ENCODE data around the gene AATF. TPM values are rescaled to one million over a fixed set of nuclear protein-coding genes. Genes with fewer than 3 reads are reported as not detected.
A peak's percentile ranks its signal among the peaks of the same experiment; 100 is the strongest.

AATF gene
- total RNA-seq, 1 donor from 2014 or later: 101 TPM

- no peak for DNase-seq (ENCODE audit: low spot score)
- Mint-ChIP-seq H3K27me3 (ENCODE audit: low read depth) (peaks cover 74% of the 10 kb centered on the region), H3K27ac (peak overlapping the region; percentile 62), H3K9me3 (no peaks in the 10 kb centered on the region), H3K4me3 (ENCODE audit: low read depth) (no peak overlapping the region), H3K4me1 (ENCODE audit: low read depth) (peaks cover 16% of the 10 kb centered on the region), H3K36me3 (ENCODE audit: low read depth) (no peaks in the 10 kb centered on the region)
- intact Hi-C loops (cut with micrococcal nuclease): loop anchor here (5.0 kb wide), 1 partner anchor 133 kb away; no protein-coding TSS in a partner anchor
These were observed 8.9 kb upstream of the AATF start for GRCh38 chr17:36939802-36940312.

- Mint-ChIP-seq H3K27ac (no peak overlapping the region), H3K4me1 (ENCODE audit: low read depth) (peaks cover 16% of the 10 kb centered on the region), H3K9me3 (no peaks in the 10 kb centered on the region), H3K27me3 (ENCODE audit: low read depth) (peaks cover 72% of the 10 kb centered on the region), H3K4me3 (ENCODE audit: low read depth) (no peak overlapping the region), H3K36me3 (ENCODE audit: low read depth) (no peaks in the 10 kb centered on the region)
- intact Hi-C loops (cut with micrococcal nuclease): no loop called here
- no peak for DNase-seq (ENCODE audit: low spot score)
These were observed 8.2 kb upstream of the AATF start for GRCh38 chr17:36940313-36941264.

DNA sequence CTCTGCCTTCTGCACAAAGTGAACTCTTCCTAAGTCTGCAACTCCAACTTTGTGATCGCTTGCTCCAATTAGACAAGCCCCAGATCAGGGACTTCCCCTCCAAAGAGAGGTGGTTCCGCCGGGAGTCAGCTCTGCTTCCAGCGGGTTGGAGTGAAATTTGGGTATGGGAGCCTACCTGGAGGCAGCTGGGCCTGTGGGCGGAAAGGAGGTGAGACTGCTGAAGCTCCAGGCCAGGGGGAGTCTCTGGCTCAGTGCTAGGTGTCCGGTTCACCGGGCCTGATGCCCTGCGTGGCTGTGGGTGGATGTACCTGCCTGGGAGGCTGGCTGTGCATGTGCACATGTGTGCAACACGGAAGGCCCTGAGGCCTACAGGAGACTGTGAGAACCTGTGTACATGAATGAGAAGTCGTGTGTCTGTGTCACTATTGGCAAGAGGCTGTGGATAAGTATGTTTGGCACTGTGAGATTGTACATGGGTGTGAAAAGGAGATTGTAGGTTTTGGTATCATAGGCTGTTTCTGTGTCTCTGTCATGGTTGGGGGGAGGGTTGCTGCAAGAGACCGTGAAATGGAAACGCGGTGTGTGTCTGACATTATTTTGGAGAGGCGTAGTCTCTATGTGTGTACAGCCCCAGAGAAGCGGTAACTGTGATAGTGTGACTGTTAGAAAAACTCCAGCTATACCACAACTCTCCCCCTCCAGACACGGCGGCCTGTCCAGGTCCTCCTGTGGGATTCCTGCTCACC lies 7.3 kb upstream of the AATF start:
- H3K4me3 Mint-ChIP-seq (ENCODE audit: low read depth): no peak overlapping the region
- peaks cover 70% of the 10 kb centered on the region for H3K27me3 Mint-ChIP-seq (ENCODE audit: low read depth)
- peaks cover 13% of the 10 kb centered on the region for H3K4me1 Mint-ChIP-seq (ENCODE audit: low read depth)
- H3K27ac Mint-ChIP-seq: no peak overlapping the region
- no peaks in the 10 kb centered on the region for H3K36me3 Mint-ChIP-seq (ENCODE audit: low read depth)
- no peak for DNase-seq (ENCODE audit: low spot score)
- intact Hi-C loops (cut with micrococcal nuclease): no loop called here
- no peaks in the 10 kb centered on the region for H3K9me3 Mint-ChIP-seq

DNA sequence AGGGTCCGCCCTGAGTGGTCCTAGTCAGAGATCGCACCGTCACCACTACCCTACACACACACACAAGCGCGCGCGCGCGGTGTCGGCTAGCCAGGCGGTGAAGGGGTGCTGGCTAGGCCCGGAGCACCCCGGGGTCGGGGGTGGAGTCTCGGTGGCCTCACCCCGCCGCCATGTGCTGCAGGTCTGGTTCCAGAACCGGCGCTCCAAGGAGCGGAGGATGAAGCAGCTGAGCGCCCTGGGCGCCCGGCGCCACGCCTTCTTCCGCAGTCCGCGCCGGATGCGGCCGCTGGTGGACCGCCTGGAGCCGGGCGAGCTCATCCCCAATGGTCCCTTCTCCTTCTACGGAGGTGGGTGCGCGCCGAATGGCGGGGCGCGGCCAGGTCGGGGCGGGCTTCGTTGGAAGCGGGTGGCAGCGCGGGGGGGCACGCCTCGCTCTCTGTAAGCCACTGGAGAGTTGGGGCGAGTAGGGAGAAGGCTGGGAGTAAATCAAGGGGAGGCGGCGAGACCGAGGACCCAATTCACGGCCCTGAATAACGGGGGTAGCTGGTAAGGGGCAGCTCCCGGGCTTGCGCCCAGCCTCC lies 6.6 kb upstream of the AATF start:
- no peaks in the 10 kb centered on the region for H3K36me3 Mint-ChIP-seq (ENCODE audit: low read depth)

GRCh38 chr17:36942631-36943125 lies 6.1 kb upstream of the AATF start:
- Mint-ChIP-seq H3K27ac (no peak overlapping the region), H3K4me1 (ENCODE audit: low read depth) (peaks cover 16% of the 10 kb centered on the region), H3K4me3 (ENCODE audit: low read depth) (no peak overlapping the region)

More for the DNA sequence above, 6.6 kb upstream of the AATF start:
- DNase-seq (ENCODE audit: low spot score): no peak
- Mint-ChIP-seq H3K4me1 (ENCODE audit: low read depth) (peaks cover 14% of the 10 kb centered on the region), H3K9me3 (no peaks in the 10 kb centered on the region), H3K27me3 (ENCODE audit: low read depth) (peaks cover 72% of the 10 kb centered on the region), H3K4me3 (ENCODE audit: low read depth) (no peak overlapping the region), H3K27ac (no peak overlapping the region)
- intact Hi-C loops (cut with micrococcal nuclease): no loop called here

GRCh38 chr17:36943250-36944191 lies 5.2 kb upstream of the AATF start:
- intact Hi-C loops (cut with micrococcal nuclease): no loop called here

More at GRCh38 chr17:36942631-36943125, 6.1 kb upstream of the AATF start:
- intact Hi-C loops (cut with micrococcal nuclease): no loop called here
- H3K27me3 Mint-ChIP-seq (ENCODE audit: low read depth): peaks cover 74% of the 10 kb centered on the region
- no peaks in the 10 kb centered on the region for H3K36me3 Mint-ChIP-seq (ENCODE audit: low read depth)
- no peak for DNase-seq (ENCODE audit: low spot score)
- no peaks in the 10 kb centered on the region for H3K9me3 Mint-ChIP-seq

GRCh38 chr17:36944553-36944952 lies 4.2 kb upstream of the AATF start:
- H3K27me3 Mint-ChIP-seq (ENCODE audit: low read depth): peaks cover 65% of the 10 kb centered on the region
- H3K27ac Mint-ChIP-seq: no peak overlapping the region
- peaks cover 3% of the 10 kb centered on the region for H3K36me3 Mint-ChIP-seq (ENCODE audit: low read depth)
- DNase-seq (ENCODE audit: low spot score): no peak
- peaks cover 22% of the 10 kb centered on the region for H3K4me1 Mint-ChIP-seq (ENCODE audit: low read depth)
- no peak overlapping the region for H3K4me3 Mint-ChIP-seq (ENCODE audit: low read depth)
- intact Hi-C loops (cut with micrococcal nuclease): no loop called here
- no peaks in the 10 kb centered on the region for H3K9me3 Mint-ChIP-seq

More at GRCh38 chr17:36943250-36944191, 5.2 kb upstream of the AATF start:
- Mint-ChIP-seq H3K36me3 (ENCODE audit: low read depth) (no peaks in the 10 kb centered on the region), H3K27me3 (ENCODE audit: low read depth) (peaks cover 72% of the 10 kb centered on the region), H3K4me1 (ENCODE audit: low read depth) (peaks cover 20% of the 10 kb centered on the region), H3K4me3 (ENCODE audit: low read depth) (no peak overlapping the region), H3K9me3 (no peaks in the 10 kb centered on the region), H3K27ac (peak overlapping the region; percentile 29)
- DNase-seq (ENCODE audit: low spot score): no peak

- Mint-ChIP-seq H3K9me3 (no peaks in the 10 kb centered on the region), H3K27me3 (ENCODE audit: low read depth) (peaks cover 61% of the 10 kb centered on the region), H3K36me3 (ENCODE audit: low read depth) (peaks cover 9% of the 10 kb centered on the region), H3K4me1 (ENCODE audit: low read depth) (peaks cover 27% of the 10 kb centered on the region), H3K4me3 (ENCODE audit: low read depth) (no peak overlapping the region), H3K27ac (no peak overlapping the region)
- intact Hi-C loops (cut with micrococcal nuclease): loop anchor here (5.0 kb wide), 2 partner anchors 82 to 797 kb away; no protein-coding TSS in a partner anchor
- DNase-seq (ENCODE audit: low spot score): no peak
These were observed 3.6 kb upstream of the AATF start for GRCh38 chr17:36945140-36945539.

DNA sequence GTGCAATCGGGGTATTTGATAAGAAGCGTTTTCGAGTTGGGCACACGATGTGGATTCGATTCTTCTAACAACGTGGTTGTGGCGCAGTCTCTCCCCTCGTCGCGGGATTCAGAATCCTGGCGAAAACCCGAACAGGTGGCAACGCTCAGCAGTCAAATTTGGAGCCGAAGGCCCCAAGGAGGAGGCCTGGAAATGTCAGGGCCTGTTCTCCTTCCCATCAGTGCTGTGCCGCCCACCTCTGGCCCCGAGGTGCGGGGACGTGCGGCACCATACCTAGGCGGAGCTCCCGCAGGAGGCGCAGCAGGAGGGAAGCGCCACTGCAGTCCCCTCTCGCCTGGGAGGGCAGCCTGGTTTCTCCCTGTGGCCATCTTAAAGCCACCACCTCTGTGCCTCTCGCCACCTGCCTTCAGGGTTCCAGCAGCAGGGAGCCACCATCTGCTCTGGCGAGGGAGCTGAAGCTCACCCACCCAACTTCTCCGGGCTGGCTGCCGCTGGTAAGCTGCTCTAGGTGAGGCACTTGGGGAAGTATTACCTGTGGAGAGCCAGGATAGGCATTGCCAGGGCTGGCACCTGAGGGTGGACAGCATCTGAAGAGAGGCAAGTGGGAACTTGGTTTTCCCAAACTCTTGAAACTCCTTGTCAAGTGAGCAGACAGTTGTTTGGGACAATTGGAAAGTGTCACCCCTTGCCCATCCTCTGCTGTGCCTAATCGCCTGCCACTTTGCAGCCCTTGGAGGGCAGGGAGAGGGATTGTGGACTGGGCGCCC lies 2.6 kb upstream of the AATF start:
- H3K9me3 Mint-ChIP-seq: no peaks in the 10 kb centered on the region
- peaks cover 19% of the 10 kb centered on the region for H3K36me3 Mint-ChIP-seq (ENCODE audit: low read depth)
- intact Hi-C loops (cut with micrococcal nuclease): loop anchor here (5.0 kb wide), 2 partner anchors 81 to 796 kb away; no protein-coding TSS in a partner anchor
- H3K4me1 Mint-ChIP-seq (ENCODE audit: low read depth): peaks cover 36% of the 10 kb centered on the region
- peaks cover 51% of the 10 kb centered on the region for H3K27me3 Mint-ChIP-seq (ENCODE audit: low read depth)
- no peak overlapping the region for H3K27ac Mint-ChIP-seq
- no peak overlapping the region for H3K4me3 Mint-ChIP-seq (ENCODE audit: low read depth)
- no peak for DNase-seq (ENCODE audit: low spot score)

DNA sequence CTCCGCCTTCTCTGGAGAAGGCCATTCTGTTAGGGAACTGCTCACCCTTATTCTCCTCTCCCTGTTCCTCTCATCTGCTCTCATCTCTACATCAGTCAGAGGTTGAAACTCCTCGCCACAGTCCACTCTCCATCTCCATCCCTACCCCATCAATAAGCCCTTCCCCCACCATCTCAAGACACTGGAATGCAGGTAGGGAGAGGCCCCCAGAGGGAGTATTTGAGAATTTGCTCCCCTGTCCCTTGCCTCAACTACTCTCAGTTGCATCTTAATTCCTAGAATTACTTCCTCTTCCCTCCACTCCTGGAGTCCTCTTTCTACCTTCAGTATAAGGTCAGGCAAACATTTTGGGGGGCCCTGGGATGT lies 2.0 kb upstream of the AATF start:
- Mint-ChIP-seq H3K4me3 (ENCODE audit: low read depth) (no peak overlapping the region), H3K27me3 (ENCODE audit: low read depth) (peaks cover 46% of the 10 kb centered on the region), H3K9me3 (no peaks in the 10 kb centered on the region), H3K4me1 (ENCODE audit: low read depth) (peaks cover 33% of the 10 kb centered on the region), H3K36me3 (ENCODE audit: low read depth) (peaks cover 21% of the 10 kb centered on the region), H3K27ac (no peak overlapping the region)
- intact Hi-C loops (cut with micrococcal nuclease): loop anchor here (5.0 kb wide), 2 partner anchors 81 to 796 kb away; no protein-coding TSS in a partner anchor
- no peak for DNase-seq (ENCODE audit: low spot score)

Measured in activated T-helper 2 cell treated with anti-CD3 and anti-CD28 coated beads, Interferon-gamma antibody, Interleukin-2, Interleukin-4, amounts not matched to agents 10 μg/mL and 5 μg/mL and 100 μg/mL, durations not matched to agents 14 hours and 24 hours and 36 hours (primary cell).